ENCODE measurements around the gene OR4C13.
"Not testable (repeated sequence)": the region's sequence is repeated elsewhere in the genome, so short reads cannot be mapped to it uniquely, and the experiment has no call there.

OR4C13 gene

GRCh38 chr11:49952091-49952490, at the start of gene OR4C13:
OR4C13 (plus strand) TSS chr11:49952391; CDS start chr11:49952423, 32 bp downstream.
- no peak within 1 kb of the TSS for H3K4me3 ChIP-seq (ENCODE audit: low read depth, low read length)
- TF ChIP-seq CTCF (IDR thresholded peaks at IDR 0.05; ENCODE audit: low read depth, low read length): no peak

GRCh38 chr11:49911516-49911915, 40.7 kb upstream of the OR4C13 start:
- H3K4me3 ChIP-seq (ENCODE audit: low read depth, low read length): not testable (repeated sequence)

- not testable (repeated sequence) for H3K4me3 ChIP-seq (ENCODE audit: low read depth, low read length)
These were observed 3.5 kb upstream of the OR4C13 start for GRCh38 chr11:49948701-49949100.

- H3K4me3 ChIP-seq (ENCODE audit: low read depth, low read length): not testable (repeated sequence)
These were observed 21.2 kb downstream of the OR4C13 start for GRCh38 chr11:49973439-49973838.

GRCh38 chr11:49982435-49982834, 30.2 kb downstream of the OR4C13 start, which contains the start of gene OR4C12:
OR4C12 (minus strand) TSS chr11:49982535; CDS start chr11:49982501, 34 bp downstream.
- not testable (repeated sequence) for H3K4me3 ChIP-seq (ENCODE audit: low read depth, low read length)

GRCh38 chr11:49995565-49995964, 43.4 kb downstream of the OR4C13 start:
- no peak overlapping the region for H3K4me3 ChIP-seq (ENCODE audit: low read depth, low read length)

More at GRCh38 chr11:49995565-49995964, 43.4 kb downstream of the OR4C13 start:
- peak; percentile 30; the same call in 1 of the 2 replicates for TF ChIP-seq CTCF (IDR thresholded peaks at IDR 0.05; ENCODE audit: low read depth, low read length)

Data from WI38 (cell line).